Vagina (tissue), 2 donors: ENCODE measurements around the gene ROCK2.

ENCODE experiments used
- CTCF ChIP-seq, 3 experiments: fragments of 450-650 bp in 2 of 3; fragments of 200-600 bp in 1 of 3; sonication (generic) in 1 of 3; IDR thresholded peaks; one replicate each; pipeline ENCODE4 v1.5.1; 2017 to 2019; ENCODE audit warnings: antibody characterized with exemption in 3 of 3, mild to moderate bottlenecking in 2 of 3, moderate library complexity in 2 of 3
- POLR2A ChIP-seq, 2 donors: fragments of 450-650 bp; IDR thresholded peaks; one replicate each; pipeline ENCODE4 v1.6.1; 2017; ENCODE audit warnings: antibody characterized with exemption in 2 of 2, mild to moderate bottlenecking in 2 of 2, moderate library complexity in 2 of 2
- POLR2AphosphoS5 ChIP-seq, 2 donors: sonication (generic); formaldehyde crosslinking; IDR thresholded peaks; one replicate each; pipeline ENCODE4 v1.9.0; 2017; ENCODE audit warnings: antibody characterized with exemption in 2 of 2, mild to moderate bottlenecking in 2 of 2, low read depth in 1 of 2; ENCODE audit not compliant: insufficient read depth in 1 of 2

GRCh38 chr2:11326677-11327211, 17.7 kb downstream of the ROCK2 start:
- no peak for TF ChIP-seq POLR2A (IDR thresholded peaks at IDR 0.05)
- no peak for TF ChIP-seq CTCF (IDR thresholded peaks at IDR 0.05)
- no peak for TF ChIP-seq POLR2AphosphoS5 (IDR thresholded peaks at IDR 0.05; ENCODE audit: insufficient read depth in 1 of 2, low read depth in 1 of 2)
